K562 (cell line): ENCODE results near the gene DIRAS1. TPM values are rescaled to one million over a fixed set of nuclear protein-coding genes. Genes with fewer than 3 reads are reported as not detected.

Experiments
- ATAC-seq: fragments of 200-7000 bp; cut with Tn5 transposase; 3 replicates; pipeline ENCODE4 v1.9.1; 2020; ENCODE audit warnings: moderate library complexity
- BruUV-seq: library from RNA; stranded (reverse); fragments of 400-500 nt; replicated peaks from 2 replicates; lab custom pipeline; 2021; lab: Mats Ljungman, UMichigan
- CTCF ChIA-PET: fragments of 300-600 bp; formaldehyde crosslinking; extraction: SDS; loops from one replicate; lab custom pipeline; 2021; ENCODE audit warnings: low intra/inter-chr PET ratio; lab: Yijun Ruan, JAX
- POLR2A ChIA-PET: fragments of 300-600, 350-650 bp; sonication (Branson Sonifier 250); formaldehyde crosslinking; extraction: SDS; loops from one replicate; lab custom pipeline; 2021; ENCODE audit warnings: antibody characterized with exemption, inconsistent platforms; lab: Yijun Ruan, JAX
- DNase-seq, 4 experiments: peaks; one replicate each; pipeline versions ENCODE4 v3.0.0 to v3.0.0-alpha.2; 2011 to 2018; ENCODE audit warnings: low spot score in 3 of 4, mixed read lengths in 3 of 4; ENCODE audit errors: extremely low read depth in 1 of 4
- FAIRE-seq: peaks from 2 replicates; lab custom pipeline; 2011; peaks lifted over from hg19 to GRCh38; lab: Jason Lieb, UNC
- H2AFZ ChIP-seq: 2 replicates; pipeline ENCODE4 v1.6.0; 2011; ENCODE audit warnings: low read depth, low read length, control low read depth, inconsistent platforms
- H3K27ac ChIP-seq: fragments of 200-600 bp; 3 replicates; pipeline ENCODE4 v1.8.0; 2011; ENCODE audit warnings: low read depth, mild to moderate bottlenecking, control low read depth, inconsistent platforms, low read length, moderate library complexity, mixed read lengths; ENCODE audit errors: extremely low read depth
- H3K27me3 ChIP-seq, 2 experiments: fragments of 300-600 bp in 1 of 2; 2 replicates in 1 of 2; 3 replicates in 1 of 2; pipeline versions ENCODE4 v1.6.0 to v1.8.0; 2011; ENCODE audit warnings: inconsistent platforms in 2 of 2, low read length in 2 of 2, mild to moderate bottlenecking in 1 of 2, mixed read lengths in 1 of 2, moderate library complexity in 1 of 2; ENCODE audit not compliant: control insufficient read depth in 2 of 2, insufficient read depth in 2 of 2
- H3K36me3 ChIP-seq: fragments of 300-600 bp; 3 replicates; pipeline ENCODE4 v1.8.0; 2011; ENCODE audit warnings: mild to moderate bottlenecking, low read length, inconsistent platforms; ENCODE audit not compliant: control insufficient read depth, insufficient read depth
- H3K4me1 ChIP-seq, 2 experiments: fragments of 200-600 bp in 1 of 2; replicated peaks in 1 of 2; 2 replicates in 1 of 2; 3 replicates in 1 of 2; pipeline versions ENCODE4 v1.5.1 to v1.8.0; 2011; ENCODE audit warnings: inconsistent platforms in 2 of 2, low read length in 2 of 2, mild to moderate bottlenecking in 1 of 2, mixed read lengths in 1 of 2, moderate library complexity in 1 of 2; ENCODE audit not compliant: control insufficient read depth in 2 of 2, insufficient read depth in 2 of 2
- H3K4me2 ChIP-seq: 2 replicates; pipeline ENCODE4 v1.6.1; 2011; ENCODE audit warnings: low read length, control low read depth, inconsistent platforms, mixed read lengths; ENCODE audit not compliant: insufficient read depth
- H3K4me3 ChIP-seq: fragments of 200-600 bp; sonication (generic), shearing (Covaris generic); 2 replicates; pipeline ENCODE4 v1.5.1; 2016; ENCODE audit warnings: control low read depth, inconsistent platforms
- H3K79me2 ChIP-seq: fragments of 200-600 bp; 3 replicates; pipeline ENCODE4 v1.8.0; 2011; ENCODE audit warnings: low read length, inconsistent platforms; ENCODE audit not compliant: control insufficient read depth, insufficient read depth
- H3K9ac ChIP-seq, 2 experiments: 2 replicates each; pipeline versions ENCODE4 v1.6.0 to v1.6.1; 2011; ENCODE audit warnings: low read depth in 2 of 2, low read length in 2 of 2, control low read depth in 1 of 2, inconsistent platforms in 1 of 2, mild to moderate bottlenecking in 1 of 2, mixed read lengths in 1 of 2; ENCODE audit not compliant: insufficient read depth in 1 of 2
- H3K9me1 ChIP-seq: one replicate; pipeline ENCODE4 v1.6.0; 2011; ENCODE audit warnings: inconsistent platforms, mild to moderate bottlenecking, low read length, moderate library complexity; ENCODE audit not compliant: control insufficient read depth, insufficient read depth
- H3K9me3 ChIP-seq: replicated peaks from 2 replicates; pipeline ENCODE4 v1.5.1; 2011; ENCODE audit warnings: low read depth, low read length, inconsistent platforms; ENCODE audit not compliant: control insufficient read depth, insufficient read depth
- H4K20me1 ChIP-seq: replicated peaks from 2 replicates; pipeline ENCODE4 v1.6.1; 2011; ENCODE audit warnings: low read length, inconsistent platforms, mixed read lengths; ENCODE audit not compliant: control insufficient read depth, insufficient read depth
- POLR2G ChIP-seq: fragments of 200-400 bp; formaldehyde crosslinking; IDR thresholded peaks from 2 replicates; pipeline ENCODE4 v1.6.1; 2017; ENCODE audit warnings: low read depth, mild to moderate bottlenecking, antibody characterized with exemption, low read length, moderate library complexity
- ZNF589 ChIP-seq: fragments of 200-800 bp; sonication (Bioruptor generic); IDR thresholded peaks from 2 replicates; pipeline ENCODE4 v1.6.1; 2016; ENCODE audit warnings: low read depth, missing genetic modification characterization, missing compliant biosample characterization
- WGBS: fragments of 100-300 bp; shearing (Covaris generic); methylation state at CpG from one replicate; pipeline ENCODE4 v1.1.6; 2016; ENCODE audit warnings: low coverage, mixed read lengths; ENCODE audit not compliant: insufficient coverage; ENCODE audit errors: missing lambda C conversion rate; 5-methylcytosine and 5-hydroxymethylcytosine counted together
- in situ Hi-C: fragments of 300-500 bp; cut with MboI; formaldehyde crosslinking; loops from 4 replicates; pipeline ENCODE4 v1.15.0; 2018; ENCODE audit warnings: inconsistent platforms, mixed read lengths
- intact Hi-C: fragments of 100-400 bp; cut with micrococcal nuclease; formaldehyde crosslinking; loops from 2 replicates; pipeline ENCODE4 v1.14.2; 2022
- polyA plus RNA-seq, 8 experiments: library from polyadenylated mRNA; depleted of rRNA in 4 of 8; stranded (reverse) in 5 of 8; unstranded in 3 of 8; fragments of >200 nt; fragmentation: Nextera tagmentation in 2 of 8; fragmentation: Illumina TruSeq in 1 of 8; extraction: Ambion mirVana in 2 of 8; extraction: Trizol in 1 of 8; gene quantifications; 2 replicates each; pipeline versions ENCODE4 v1.2.1 to v1.2.3, GENCODE V29; 2011 to 2014; ENCODE audit warnings: inconsistent platforms in 1 of 8, missing spikeins in 1 of 8
- total RNA-seq, 7 experiments: library from RNA; depleted of rRNA in 6 of 7; stranded (reverse); fragments of >200 nt in 6 of 7; fragmentation: Illumina TruSeq in 2 of 7; extraction: Trizol in 2 of 7; gene quantifications; 2 replicates each; pipeline versions ENCODE4 v1.2.1 to v1.2.3, GENCODE V29; 2011 to 2021; ENCODE audit warnings: low replicate concordance in 1 of 7

Gene DIRAS1
- total and polyA plus RNA-seq, 9 of the 15 experiments (the other 6 are each of a cell fraction or from before 2014, with no cell fraction given), result 0.11 to 12.0 (median 2.9) TPM

- Histone ChIP-seq H2AFZ (no peak overlapping the region), H4K20me1 (no peaks in the 10 kb centered on the region), H3K9me1 (no peaks in the 10 kb centered on the region), H3K27ac (no peak overlapping the region), H3K9me3 (no peaks in the 10 kb centered on the region), H3K4me2 (no peak overlapping the region)
- in situ Hi-C loops, result no loop called here
- BruUV-seq, result no TSS peak
- POLR2A ChIA-PET, result interaction anchor here (0.8 kb wide), 1 partner anchor 34 kb away, joined by 3 read pairs; no protein-coding TSS in a partner anchor
- intact Hi-C loops, result no loop called here
- TF ChIP-seq ZNF589 (no peak), POLR2G (0 out of 2 replicates have a peak, but pooled peaks have one; percentile 40)
- TF ChIP-seq, all 486 proteins: peak for 1
- no peak overlapping the region for H3K4me3 ChIP-seq
- no peak for ATAC-seq
- no peak for DNase-seq
- 96% methylated on average over 20 of the region's 23 CpGs for WGBS
- no peaks in the 10 kb centered on the region for H3K79me2 ChIP-seq
- FAIRE-seq, result no peak
- H3K36me3 ChIP-seq, result peaks cover 92% of the 10 kb centered on the region; the same call in 2 of the 3 replicates
- H3K9ac ChIP-seq, result peak overlapping the region in 1 of 2 experiments; percentile 26; a peak in 1 of 4 replicates
- H3K4me1 ChIP-seq, result peaks cover 0 to 18% of the 10 kb centered on the region in 2 experiments; a peak in 2 of 5 replicates
- no peaks in the 10 kb centered on the region for H3K27me3 ChIP-seq
- CTCF ChIA-PET, result no interaction called here
Observed at GRCh38 chr19:2762783-2763496, 41.8 kb upstream of the DIRAS1 start.
